ENCODE data around the gene KIF3A. TPM values are rescaled to one million over a fixed set of nuclear protein-coding genes. Genes with fewer than 3 reads are reported as not detected.

The KIF3A gene
- total and polyA plus RNA-seq, 2 experiments from 2014 or later = 5.4 to 10.5 TPM

DNA sequence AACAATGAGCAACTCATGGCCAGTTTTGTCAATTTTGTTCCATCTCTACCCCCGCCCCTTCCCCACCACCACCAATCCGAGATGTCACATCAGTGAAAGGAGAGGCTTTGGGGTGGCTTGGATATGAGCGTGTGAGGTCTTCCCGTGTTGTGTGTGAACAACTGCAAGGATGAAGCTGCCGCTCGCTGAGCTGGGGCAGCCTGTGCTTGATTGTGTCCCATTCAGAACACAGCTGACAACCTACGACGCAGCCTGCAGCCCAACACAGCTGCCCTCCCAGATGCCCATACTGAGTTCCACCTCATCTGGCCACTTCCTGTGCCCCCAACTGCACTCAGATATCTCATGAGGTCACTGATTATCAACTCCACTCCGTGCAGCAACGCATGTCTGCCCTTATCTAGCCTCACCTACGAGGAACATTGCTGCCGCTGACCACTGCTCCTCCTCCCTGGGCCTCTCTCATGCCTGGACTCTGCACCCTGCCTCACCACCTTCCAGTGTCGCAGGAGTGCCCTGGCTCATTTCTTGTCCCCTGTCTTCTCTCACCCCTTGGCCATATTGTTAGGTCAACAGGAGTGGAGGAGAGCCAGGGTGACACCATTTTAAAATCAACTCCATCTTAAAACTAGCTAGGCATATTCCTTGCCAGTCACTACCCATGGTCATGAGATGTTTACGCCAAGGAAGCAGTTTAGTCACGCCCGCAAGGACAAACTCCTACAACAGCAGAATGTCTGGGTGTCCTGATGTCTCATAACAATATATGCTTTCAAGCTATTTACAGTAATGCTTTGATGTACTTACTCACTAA lies 70.8 kb downstream of the KIF3A start:
- Histone ChIP-seq H3K9me3 (ENCODE audit: low read depth) (no peaks in the 10 kb centered on the region), H3K4me1 (ENCODE audit: low read depth) (peaks cover 13% of the 10 kb centered on the region), H3K4me3 (no peak overlapping the region), H3K27ac (no peak overlapping the region), H3K36me3 (no peaks in the 10 kb centered on the region), H3K27me3 (no peaks in the 10 kb centered on the region)
- TF ChIP-seq, protein P1, sequence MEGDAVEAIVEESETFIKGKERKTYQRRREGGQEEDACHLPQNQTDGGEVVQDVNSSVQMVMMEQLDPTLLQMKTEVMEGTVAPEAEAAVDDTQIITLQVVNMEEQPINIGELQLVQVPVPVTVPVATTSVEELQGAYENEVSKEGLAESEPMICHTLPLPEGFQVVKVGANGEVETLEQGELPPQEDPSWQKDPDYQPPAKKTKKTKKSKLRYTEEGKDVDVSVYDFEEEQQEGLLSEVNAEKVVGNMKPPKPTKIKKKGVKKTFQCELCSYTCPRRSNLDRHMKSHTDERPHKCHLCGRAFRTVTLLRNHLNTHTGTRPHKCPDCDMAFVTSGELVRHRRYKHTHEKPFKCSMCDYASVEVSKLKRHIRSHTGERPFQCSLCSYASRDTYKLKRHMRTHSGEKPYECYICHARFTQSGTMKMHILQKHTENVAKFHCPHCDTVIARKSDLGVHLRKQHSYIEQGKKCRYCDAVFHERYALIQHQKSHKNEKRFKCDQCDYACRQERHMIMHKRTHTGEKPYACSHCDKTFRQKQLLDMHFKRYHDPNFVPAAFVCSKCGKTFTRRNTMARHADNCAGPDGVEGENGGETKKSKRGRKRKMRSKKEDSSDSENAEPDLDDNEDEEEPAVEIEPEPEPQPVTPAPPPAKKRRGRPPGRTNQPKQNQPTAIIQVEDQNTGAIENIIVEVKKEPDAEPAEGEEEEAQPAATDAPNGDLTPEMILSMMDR (IDR thresholded peaks at IDR 0.05; ENCODE audit: low read depth, low read length) = no peak
- no peak for DNase-seq (ENCODE audit: low read depth in 1 of 2, low spot score in 1 of 2)

DNA sequence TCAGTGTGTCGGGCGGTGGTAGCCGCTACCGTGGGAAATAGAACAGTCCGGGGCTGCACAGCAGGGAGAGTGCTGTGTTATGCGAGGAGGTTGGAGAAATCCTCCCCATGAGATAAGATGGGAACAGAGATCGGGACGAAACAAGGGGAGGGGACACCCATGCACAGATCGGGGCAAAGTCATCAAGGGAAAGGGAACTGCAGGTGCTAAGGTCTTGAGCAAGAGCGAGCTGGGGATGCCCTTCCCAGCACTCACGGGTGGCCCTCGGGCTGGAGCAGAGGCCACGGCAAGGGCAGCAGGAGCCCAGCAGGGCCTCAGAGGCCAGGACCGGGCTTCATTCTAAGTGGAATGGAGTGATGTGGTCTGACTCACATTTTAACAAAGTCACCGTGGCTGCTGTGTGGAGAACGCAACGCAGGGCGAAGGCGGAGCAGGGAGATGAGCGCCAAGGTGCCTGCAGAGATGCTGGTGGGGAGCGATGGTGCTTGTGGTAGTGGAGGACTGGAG lies 71.7 kb downstream of the KIF3A start:
- H3K4me3 ChIP-seq = no peak overlapping the region
- H3K36me3 ChIP-seq = no peaks in the 10 kb centered on the region
- no peaks in the 10 kb centered on the region for H3K27me3 ChIP-seq
- no peak for DNase-seq (ENCODE audit: low read depth in 1 of 2, low spot score in 1 of 2)
- TF ChIP-seq, protein P1 (IDR thresholded peaks at IDR 0.05; ENCODE audit: low read depth, low read length) = no peak
- no peaks in the 10 kb centered on the region for H3K9me3 ChIP-seq (ENCODE audit: low read depth)
- H3K4me1 ChIP-seq (ENCODE audit: low read depth) = peaks cover 13% of the 10 kb centered on the region
- no peak overlapping the region for H3K27ac ChIP-seq

DNA sequence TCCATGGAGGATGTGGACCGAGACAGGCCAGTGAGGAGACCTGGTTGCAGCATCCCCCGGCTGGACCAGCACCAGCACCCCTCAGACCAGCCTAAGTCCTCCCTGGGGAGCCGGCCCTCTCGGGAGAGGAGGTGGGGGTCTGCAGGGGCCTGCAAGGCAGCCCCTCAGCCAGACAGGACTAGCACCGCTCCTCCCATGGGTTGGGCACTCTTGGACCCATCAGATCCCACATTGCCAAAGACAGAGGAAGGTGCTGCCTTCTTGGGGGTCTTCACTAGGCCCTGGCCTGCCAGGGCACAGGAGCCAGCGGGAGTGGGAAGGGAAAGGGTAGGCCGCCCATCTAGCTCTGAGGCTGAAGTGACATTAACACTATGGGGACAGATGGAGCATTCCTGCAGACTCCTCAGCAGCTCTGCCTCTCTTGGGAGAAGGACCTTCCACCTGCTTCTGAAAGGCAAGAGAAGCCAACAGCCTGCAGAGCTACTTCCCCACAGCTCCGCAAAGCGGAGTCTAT lies 72.6 kb downstream of the KIF3A start:
- Histone ChIP-seq H3K4me3 (no peak overlapping the region), H3K27ac (no peak overlapping the region), H3K9me3 (ENCODE audit: low read depth) (no peaks in the 10 kb centered on the region), H3K4me1 (ENCODE audit: low read depth) (peaks cover 13% of the 10 kb centered on the region), H3K27me3 (no peaks in the 10 kb centered on the region), H3K36me3 (no peaks in the 10 kb centered on the region)
- TF ChIP-seq, protein P1 (IDR thresholded peaks at IDR 0.05; ENCODE audit: low read depth, low read length) = no peak
- no peak for DNase-seq (ENCODE audit: low read depth in 1 of 2, low spot score in 1 of 2)

DNA sequence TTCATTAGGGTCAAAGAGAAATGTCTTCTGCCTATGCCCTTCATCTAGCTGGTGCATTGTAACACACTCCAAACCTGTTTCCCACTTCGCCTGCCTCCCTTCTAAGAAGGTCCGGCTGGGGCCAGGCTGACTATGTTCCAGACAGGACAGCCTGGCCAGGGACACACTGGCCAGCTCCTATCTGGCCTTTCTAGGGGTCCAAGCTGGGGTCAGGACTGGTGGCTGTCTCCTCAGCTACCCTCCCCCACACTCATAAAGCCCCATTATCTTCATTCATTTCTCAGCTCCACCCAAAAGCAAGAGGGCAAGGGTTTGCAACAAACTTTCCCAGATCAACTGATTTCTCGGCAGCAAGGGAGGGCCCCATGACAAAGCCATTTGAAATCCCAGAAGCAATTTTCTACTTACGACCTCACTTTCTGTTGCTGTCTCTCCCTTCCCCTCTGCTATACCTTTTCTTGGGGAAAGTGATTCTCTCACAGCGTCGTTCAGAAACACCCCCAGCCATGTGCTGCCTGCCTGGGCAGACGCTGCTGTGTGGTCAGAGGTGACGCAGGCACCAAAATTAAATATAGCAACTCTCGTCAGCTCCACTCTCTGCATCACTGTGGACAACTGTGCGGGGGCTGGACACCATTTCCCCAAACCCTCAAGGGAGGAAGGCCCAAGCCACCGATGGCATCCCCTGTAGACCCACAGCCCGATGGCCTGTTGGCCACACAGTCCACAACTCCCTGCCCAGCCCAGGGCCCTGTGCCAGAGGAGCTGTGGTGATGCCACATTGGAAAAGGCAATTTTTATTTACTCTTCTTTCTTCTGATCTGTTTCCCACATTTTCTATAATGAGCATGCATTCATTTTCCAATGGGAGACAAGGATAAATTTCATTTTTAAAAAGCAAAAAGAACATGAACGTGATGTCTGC lies 73.3 kb downstream of the KIF3A start:
- no peaks in the 10 kb centered on the region for H3K9me3 ChIP-seq (ENCODE audit: low read depth)
- no peak overlapping the region for H3K4me3 ChIP-seq
- H3K27ac ChIP-seq = no peak overlapping the region
- TF ChIP-seq, protein P1 (IDR thresholded peaks at IDR 0.05; ENCODE audit: low read depth, low read length) = no peak
- no peaks in the 10 kb centered on the region for H3K27me3 ChIP-seq
- peaks cover 13% of the 10 kb centered on the region for H3K4me1 ChIP-seq (ENCODE audit: low read depth)
- DNase-seq (ENCODE audit: low read depth in 1 of 2, low spot score in 1 of 2) = no peak
- H3K36me3 ChIP-seq = no peaks in the 10 kb centered on the region
